ENCODE data around the gene RABGAP1L.
A peak's percentile ranks its signal among the peaks of the same experiment; 100 is the strongest.

RABGAP1L gene

GRCh38 chr1:174788981-174789380, 629.7 kb downstream of the RABGAP1L start:
- H3K27ac ChIP-seq, result peak overlapping the region; percentile 90

GRCh38 chr1:174789399-174789798, 630.1 kb downstream of the RABGAP1L start:
- peak overlapping the region; percentile 12 for H3K4me3 ChIP-seq (ENCODE audit: low read depth, low read length)
- no peaks in the 10 kb centered on the region for H3K27me3 ChIP-seq (replicated peaks)
- DNase-seq, result peak; percentile 86
- peak overlapping the region; percentile 90 for H3K27ac ChIP-seq
- TF ChIP-seq CTCF (IDR thresholded peaks at IDR 0.05; ENCODE audit: low read depth, low read length, missing control alignments), result no peak
- in situ Hi-C loops (cut with HindIII; ENCODE audit: low pct_ligation_motif_present, low sequenced_read_pairs), result loop anchor here (25.0 kb wide), 1 partner anchor 173 kb away; no protein-coding TSS in a partner anchor
- no peaks in the 10 kb centered on the region for H3K36me3 ChIP-seq (replicated peaks)

More at GRCh38 chr1:174788981-174789380, 629.7 kb downstream of the RABGAP1L start:
- peak overlapping the region; percentile 12 for H3K4me3 ChIP-seq (ENCODE audit: low read depth, low read length)
- no peak for TF ChIP-seq CTCF (IDR thresholded peaks at IDR 0.05; ENCODE audit: low read depth, low read length, missing control alignments)
- DNase-seq, result peak; percentile 46
- in situ Hi-C loops (cut with HindIII; ENCODE audit: low pct_ligation_motif_present, low sequenced_read_pairs), result loop anchor here (25.0 kb wide), 1 partner anchor 173 kb away; no protein-coding TSS in a partner anchor
- no peaks in the 10 kb centered on the region for H3K36me3 ChIP-seq (replicated peaks)
- H3K27me3 ChIP-seq (replicated peaks), result no peaks in the 10 kb centered on the region

- H3K36me3 ChIP-seq (replicated peaks), result no peaks in the 10 kb centered on the region
- in situ Hi-C loops (cut with HindIII; ENCODE audit: low pct_ligation_motif_present, low sequenced_read_pairs), result loop anchor here (25.0 kb wide), 1 partner anchor 170 kb away; no protein-coding TSS in a partner anchor
- TF ChIP-seq CTCF (IDR thresholded peaks at IDR 0.05; ENCODE audit: low read depth, low read length, missing control alignments), result no peak
- DNase-seq, result peak; percentile 24
- no peak overlapping the region for H3K27ac ChIP-seq
- H3K27me3 ChIP-seq (replicated peaks), result no peaks in the 10 kb centered on the region
- no peak overlapping the region for H3K4me3 ChIP-seq (ENCODE audit: low read depth, low read length)
Measured at GRCh38 chr1:174791863-174792262, 632.5 kb downstream of the RABGAP1L start.

- H3K36me3 ChIP-seq (replicated peaks), result no peaks in the 10 kb centered on the region
- H3K27ac ChIP-seq, result no peak overlapping the region
- no peak for DNase-seq
- H3K4me3 ChIP-seq (ENCODE audit: low read depth, low read length), result no peak overlapping the region
- in situ Hi-C loops (cut with HindIII; ENCODE audit: low pct_ligation_motif_present, low sequenced_read_pairs), result loop anchor here (25.0 kb wide), 1 partner anchor 167 kb away; no protein-coding TSS in a partner anchor
- no peak for TF ChIP-seq CTCF (IDR thresholded peaks at IDR 0.05; ENCODE audit: low read depth, low read length, missing control alignments)
- no peaks in the 10 kb centered on the region for H3K27me3 ChIP-seq (replicated peaks)
Measured at GRCh38 chr1:174794861-174795260, 635.5 kb downstream of the RABGAP1L start.

- no peak overlapping the region for H3K27ac ChIP-seq
- DNase-seq, result no peak
- H3K36me3 ChIP-seq (replicated peaks), result no peaks in the 10 kb centered on the region
- no peak overlapping the region for H3K4me3 ChIP-seq (ENCODE audit: low read depth, low read length)
- TF ChIP-seq CTCF (IDR thresholded peaks at IDR 0.05; ENCODE audit: low read depth, low read length, missing control alignments), result no peak
- in situ Hi-C loops (cut with HindIII; ENCODE audit: low pct_ligation_motif_present, low sequenced_read_pairs), result loop anchor here (25.0 kb wide), 1 partner anchor 166 kb away; no protein-coding TSS in a partner anchor
- no peaks in the 10 kb centered on the region for H3K27me3 ChIP-seq (replicated peaks)
Measured at GRCh38 chr1:174795806-174796205, 636.5 kb downstream of the RABGAP1L start.

- Histone ChIP-seq H3K36me3 (replicated peaks) (no peaks in the 10 kb centered on the region), H3K27me3 (replicated peaks) (no peaks in the 10 kb centered on the region), H3K4me3 (ENCODE audit: low read depth, low read length) (no peak overlapping the region), H3K27ac (no peak overlapping the region)
- no peak for TF ChIP-seq CTCF (IDR thresholded peaks at IDR 0.05; ENCODE audit: low read depth, low read length, missing control alignments)
- in situ Hi-C loops (cut with HindIII; ENCODE audit: low pct_ligation_motif_present, low sequenced_read_pairs), result loop anchor here (25.0 kb wide), 1 partner anchor 165 kb away; no protein-coding TSS in a partner anchor
- no peak for DNase-seq
Measured at GRCh38 chr1:174797398-174797797, 638.1 kb downstream of the RABGAP1L start.
